ENCODE results near the gene MRPS5.
"Not testable (repeated sequence)": the region's sequence is repeated elsewhere in the genome, so short reads cannot be mapped to it uniquely, and the experiment has no call there.

Gene MRPS5

DNA sequence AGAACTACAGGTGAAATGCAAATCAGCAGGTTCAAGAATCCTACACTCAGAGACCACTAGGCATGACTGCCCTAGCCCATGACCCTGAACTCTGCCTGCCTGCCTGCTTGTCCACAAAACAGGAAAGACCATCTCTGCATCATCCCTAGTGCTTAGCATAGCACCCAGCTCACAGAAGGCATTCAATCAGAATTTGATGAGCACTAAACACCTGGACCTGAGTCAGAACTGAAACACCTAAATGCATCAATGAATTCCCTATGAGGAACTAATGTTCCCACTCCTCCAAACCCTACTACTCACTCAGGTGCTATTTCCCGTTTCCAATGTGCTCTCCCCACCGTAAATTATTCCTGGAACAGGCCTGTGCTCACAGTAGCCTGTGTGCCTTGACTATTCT, 21.7 kb downstream of the MRPS5 start:
- H3K4me3 ChIP-seq (replicated peaks in 1 of 2; ENCODE audit: low read depth in 2 of 2, low read length in 2 of 2) = no peak overlapping the region
- no peak for DNase-seq (ENCODE audit: low read depth in 2 of 2)
- no peak for TF ChIP-seq CTCF (IDR thresholded peaks at IDR 0.05; ENCODE audit: low read depth, low read length)

GRCh38 chr2:95098273-95098672, 23.3 kb downstream of the MRPS5 start:
- not testable (repeated sequence) for DNase-seq (ENCODE audit: low read depth in 2 of 2); H3K4me3 ChIP-seq (replicated peaks in 1 of 2; ENCODE audit: low read depth in 2 of 2, low read length in 2 of 2)

- no peak for DNase-seq (ENCODE audit: low read depth in 2 of 2)
- no peak overlapping the region for H3K4me3 ChIP-seq (replicated peaks in 1 of 2; ENCODE audit: low read depth in 2 of 2, low read length in 2 of 2)
- no peak for TF ChIP-seq CTCF (IDR thresholded peaks at IDR 0.05; ENCODE audit: low read depth, low read length)
Observed at GRCh38 chr2:95091885-95092555, 29.6 kb downstream of the MRPS5 start.

- no peak overlapping the region for H3K4me3 ChIP-seq (replicated peaks in 1 of 2; ENCODE audit: low read depth in 2 of 2, low read length in 2 of 2)
- no peak for TF ChIP-seq CTCF (IDR thresholded peaks at IDR 0.05; ENCODE audit: low read depth, low read length)
- no peak for DNase-seq (ENCODE audit: low read depth in 2 of 2)
Observed at GRCh38 chr2:95087379-95087778, 34.2 kb downstream of the MRPS5 start.

DNA sequence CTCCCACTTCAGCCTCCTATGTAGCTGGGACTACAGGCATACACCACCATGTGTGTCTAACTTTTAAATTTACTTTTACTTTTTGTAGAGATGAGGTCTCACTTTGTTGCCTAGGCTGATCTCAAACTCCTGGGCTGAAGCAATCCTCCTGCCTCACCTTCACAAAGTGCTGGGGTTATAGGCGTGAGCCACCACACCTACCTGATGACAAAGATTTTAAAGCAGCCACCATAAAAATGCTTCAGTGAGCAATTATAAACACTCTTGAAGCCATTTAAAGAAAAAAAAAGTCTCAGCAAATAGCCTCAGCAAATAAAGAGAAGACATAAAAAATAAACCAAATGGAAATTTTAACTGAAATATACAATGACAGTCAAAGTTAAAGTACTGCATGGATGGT, 35.6 kb downstream of the MRPS5 start:
- no peak for DNase-seq (ENCODE audit: low read depth in 2 of 2)
- no peak for TF ChIP-seq CTCF (IDR thresholded peaks at IDR 0.05; ENCODE audit: low read depth, low read length)
- H3K4me3 ChIP-seq (replicated peaks in 1 of 2; ENCODE audit: low read depth in 2 of 2, low read length in 2 of 2) = no peak overlapping the region

- no peak for TF ChIP-seq CTCF (IDR thresholded peaks at IDR 0.05; ENCODE audit: low read depth, low read length)
Observed at GRCh38 chr2:95082477-95082876, 39.1 kb downstream of the MRPS5 start.

DNA sequence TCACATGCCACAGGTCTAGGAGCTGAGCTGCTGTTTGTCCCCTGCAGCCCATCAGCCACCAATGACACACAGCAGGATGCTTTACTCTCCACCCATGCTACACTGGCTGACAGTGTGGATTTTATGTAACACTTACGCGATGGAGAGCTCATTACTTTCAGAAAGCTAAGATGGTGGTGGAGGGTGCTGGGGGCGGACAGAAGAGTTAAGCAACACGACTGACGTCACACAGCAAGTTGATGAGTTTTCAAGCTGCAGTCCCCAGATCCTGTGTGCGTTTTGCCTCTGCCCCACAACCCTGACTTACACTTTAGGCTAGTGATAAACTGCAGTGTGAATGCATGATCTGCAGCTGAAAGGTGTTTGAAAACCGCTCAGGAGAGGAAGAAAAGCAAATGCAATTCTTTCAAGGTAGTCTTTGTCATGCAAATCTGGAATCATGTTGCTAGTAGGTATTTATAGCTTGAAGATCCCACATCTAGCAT, 42.4 kb downstream of the MRPS5 start:
- DNase-seq (ENCODE audit: low read depth in 2 of 2) = peak; percentile 12 to 22
- no peak overlapping the region for H3K4me3 ChIP-seq (replicated peaks in 1 of 2; ENCODE audit: low read depth in 2 of 2, low read length in 2 of 2)

More at GRCh38 chr2:95082477-95082876, 39.1 kb downstream of the MRPS5 start:
- peak in 1 of 2 donors; percentile 46 for DNase-seq (ENCODE audit: low read depth in 2 of 2)
- H3K4me3 ChIP-seq (replicated peaks in 1 of 2; ENCODE audit: low read depth in 2 of 2, low read length in 2 of 2) = no peak overlapping the region

More for the DNA sequence above, 42.4 kb downstream of the MRPS5 start:
- no peak for TF ChIP-seq CTCF (IDR thresholded peaks at IDR 0.05; ENCODE audit: low read depth, low read length)
